ENCODE results near the gene CLEC4M.

GRCh38 chr19:7716762-7717161 is 46.3 kb upstream of the CLEC4M start:
- TF ChIP-seq SP1 (IDR thresholded peaks at IDR 0.05) (no peak), FOXA1 (IDR thresholded peaks at IDR 0.05) (no peak), NFRKB (IDR thresholded peaks at IDR 0.05) (no peak), FOXM1 (IDR thresholded peaks at IDR 0.05; ENCODE audit: borderline replicate concordance) (no peak), SUZ12 (IDR thresholded peaks at IDR 0.05) (no peak), TARDBP (IDR thresholded peaks at IDR 0.05) (no peak), PKNOX1 (IDR thresholded peaks at IDR 0.05) (no peak), FOXK2 (IDR thresholded peaks at IDR 0.05) (no peak), BHLHE40 (IDR thresholded peaks at IDR 0.05; ENCODE audit: borderline replicate concordance) (no peak), ARNT (IDR thresholded peaks at IDR 0.05) (no peak), ELF4 (IDR thresholded peaks at IDR 0.05) (no peak)
